H9 (cell line): Measurements from ENCODE around the gene CCDC192. TPM values are rescaled to one million over a fixed set of nuclear protein-coding genes. Genes with fewer than 3 reads are reported as not detected.

Source experiments
- DNase-seq: peaks from one replicate; pipeline ENCODE4 v3.0.0-alpha.2; 2017
- H2AFZ ChIP-seq: one replicate; pipeline ENCODE4 v1.6.1; 2013; ENCODE audit warnings: mild to moderate bottlenecking, low read length, control low read depth, moderate library complexity
- H2AK5ac ChIP-seq: 2 replicates; pipeline ENCODE4 v1.6.1; 2013; ENCODE audit warnings: low read length, control low read depth, mixed read lengths; ENCODE audit not compliant: insufficient read length
- H2BK120ac ChIP-seq: one replicate; pipeline ENCODE4 v1.6.1; 2013; ENCODE audit warnings: low read depth, mild to moderate bottlenecking, low read length, control low read depth, inconsistent platforms; ENCODE audit not compliant: poor library complexity, severe bottlenecking
- H2BK12ac ChIP-seq: 2 replicates; pipeline ENCODE4 v1.6.1; 2013; ENCODE audit warnings: low read length, control low read depth, mixed read lengths, low read depth; ENCODE audit not compliant: insufficient read length
- H2BK15ac ChIP-seq: 2 replicates; pipeline ENCODE4 v1.6.1; 2013; ENCODE audit warnings: low read depth, low read length, control low read depth
- H2BK20ac ChIP-seq: one replicate; pipeline ENCODE4 v1.6.1; 2013; ENCODE audit warnings: low read depth, mild to moderate bottlenecking, low read length, control low read depth, inconsistent platforms; ENCODE audit not compliant: poor library complexity, severe bottlenecking
- H2BK5ac ChIP-seq: 2 replicates; pipeline ENCODE4 v1.6.1; 2013; ENCODE audit warnings: low read length, control low read depth, mixed read lengths; ENCODE audit not compliant: insufficient read length
- H3K14ac ChIP-seq: 2 replicates; pipeline ENCODE4 v1.6.1; 2013; ENCODE audit warnings: low read length, control low read depth; ENCODE audit not compliant: insufficient read depth
- H3K18ac ChIP-seq: 2 replicates; pipeline ENCODE4 v1.6.1; 2013; ENCODE audit warnings: low read depth, mild to moderate bottlenecking, mixed read lengths, low read length, control low read depth; ENCODE audit not compliant: insufficient read length
- H3K23ac ChIP-seq: 2 replicates; pipeline ENCODE4 v1.6.1; 2013; ENCODE audit warnings: low read length, control low read depth, mixed read lengths, low read depth; ENCODE audit not compliant: insufficient read length
- H3K23me2 ChIP-seq: 2 replicates; pipeline ENCODE4 v1.6.1; 2013; ENCODE audit warnings: low read depth, mild to moderate bottlenecking, mixed read lengths, low read length, control low read depth; ENCODE audit not compliant: insufficient read length, poor library complexity, severe bottlenecking
- H3K27ac ChIP-seq: 2 replicates; pipeline ENCODE4 v1.5.1; 2013; ENCODE audit warnings: low read length, control low read depth, mixed read lengths, low read depth; ENCODE audit not compliant: insufficient read length
- H3K27me3 ChIP-seq: 2 replicates; pipeline ENCODE4 v1.6.1; 2013; ENCODE audit warnings: low read length, control low read depth, inconsistent platforms; ENCODE audit not compliant: insufficient read depth
- H3K4ac ChIP-seq: 2 replicates; pipeline ENCODE4 v1.6.1; 2013; ENCODE audit warnings: low read depth, mild to moderate bottlenecking, control low read depth, inconsistent platforms, low read length, moderate library complexity
- H3K4me1 ChIP-seq: 2 replicates; pipeline ENCODE4 v1.6.1; 2013; ENCODE audit warnings: low read length, control low read depth, inconsistent platforms; ENCODE audit not compliant: insufficient read depth
- H3K4me2 ChIP-seq: 2 replicates; pipeline ENCODE4 v1.6.1; 2013; ENCODE audit warnings: low read length, control low read depth, mixed read lengths; ENCODE audit not compliant: insufficient read length, insufficient read depth
- H3K56ac ChIP-seq: 2 replicates; pipeline ENCODE4 v1.6.1; 2013; ENCODE audit warnings: low read depth, mild to moderate bottlenecking, mixed read lengths, low read length, control low read depth; ENCODE audit not compliant: insufficient read length
- H3K79me1 ChIP-seq: 2 replicates; pipeline ENCODE4 v1.6.1; 2013; ENCODE audit warnings: low read depth, mild to moderate bottlenecking, moderate library complexity, low read length, control low read depth, inconsistent platforms; ENCODE audit not compliant: insufficient read depth, poor library complexity, severe bottlenecking
- H3K79me2 ChIP-seq: 2 replicates; pipeline ENCODE4 v1.6.1; 2013; ENCODE audit warnings: low read length, control low read depth, inconsistent platforms; ENCODE audit not compliant: insufficient read depth
- H3K9ac ChIP-seq: 2 replicates; pipeline ENCODE4 v1.6.1; 2013; ENCODE audit warnings: low read length, control low read depth, mixed read lengths; ENCODE audit not compliant: insufficient read length; ENCODE audit errors: extremely low read depth
- H3K9me3 ChIP-seq: one replicate; pipeline ENCODE4 v1.6.1; 2013; ENCODE audit warnings: low read depth, low read length, inconsistent platforms; ENCODE audit not compliant: control insufficient read depth
- H3T11ph ChIP-seq: one replicate; pipeline ENCODE4 v1.6.1; 2013; ENCODE audit warnings: mild to moderate bottlenecking, low read length, control low read depth, inconsistent platforms
- H4K20me1 ChIP-seq: one replicate; pipeline ENCODE4 v1.6.1; 2013; ENCODE audit not compliant: control insufficient read depth, insufficient read length, insufficient read depth
- H4K5ac ChIP-seq: 2 replicates; pipeline ENCODE4 v1.6.1; 2013; ENCODE audit warnings: low read depth, mild to moderate bottlenecking, mixed read lengths, low read length, control low read depth; ENCODE audit not compliant: insufficient read length
- H4K8ac ChIP-seq: replicated peaks from 2 replicates; pipeline ENCODE4 v1.6.1; 2013; ENCODE audit warnings: low read length, control low read depth, mixed read lengths, low read depth; ENCODE audit not compliant: insufficient read length
- H4K91ac ChIP-seq: 2 replicates; pipeline ENCODE4 v1.6.1; 2013; ENCODE audit warnings: low read depth, mild to moderate bottlenecking, moderate library complexity, mixed read lengths, low read length, control low read depth; ENCODE audit not compliant: insufficient read length
- H3K27ac Mint-ChIP-seq, 3 experiments: 2 replicates in 2 of 3; 3 replicates in 1 of 3; pipeline ENCODE4 v1.8.0; 2020 to 2021; ENCODE audit warnings: mixed read lengths in 3 of 3, mild to moderate bottlenecking in 1 of 3, moderate library complexity in 1 of 3
- H3K27me3 Mint-ChIP-seq: 2 replicates; pipeline ENCODE4 v1.8.0; 2021; ENCODE audit warnings: low read depth, mild to moderate bottlenecking, moderate library complexity, mixed read lengths
- H3K36me3 Mint-ChIP-seq, 3 experiments: 2 replicates in 2 of 3; 3 replicates in 1 of 3; pipeline ENCODE4 v1.8.0; 2020 to 2021; ENCODE audit warnings: low read depth in 3 of 3, mixed read lengths in 3 of 3; ENCODE audit not compliant: insufficient read depth in 1 of 3
- H3K4me1 Mint-ChIP-seq, 2 experiments: 2 replicates each; pipeline ENCODE4 v1.8.0; 2020; ENCODE audit warnings: mixed read lengths in 2 of 2
- H3K4me3 Mint-ChIP-seq, 2 experiments: 2 replicates in 1 of 2; 3 replicates in 1 of 2; pipeline ENCODE4 v1.8.0; 2020 to 2021; ENCODE audit warnings: mild to moderate bottlenecking in 2 of 2, mixed read lengths in 2 of 2, moderate library complexity in 1 of 2
- H3K9me3 Mint-ChIP-seq, 2 experiments: 2 replicates in 1 of 2; 3 replicates in 1 of 2; pipeline ENCODE4 v1.8.0; 2020; ENCODE audit warnings: mild to moderate bottlenecking in 2 of 2, mixed read lengths in 2 of 2, moderate library complexity in 1 of 2
- CTCF ChIP-seq: fragments of 200-600 bp; sonication (generic); conservative IDR thresholded peaks from 3 replicates; pipeline ENCODE4 v1.8.0; 2021; ENCODE audit warnings: antibody characterized with exemption, mild to moderate bottlenecking
- WGBS: extraction: QIAGEN DNeasy Blood & Tissue Kit; methylation state at CpG from one replicate; pipeline ENCODE4 v1.1.7; 2013; ENCODE audit warnings: missing lambda C conversion rate, low lambda C conversion rate, mixed read lengths; ENCODE audit not compliant: insufficient read length; ENCODE audit errors: extremely low coverage; 5-methylcytosine and 5-hydroxymethylcytosine counted together
- total RNA-seq: library from RNA; stranded (reverse); gene quantifications from 2 replicates; pipeline ENCODE4 v1.2.1, GENCODE V29; 2021

CCDC192 gene
- total RNA-seq, 1 experiment from 2014 or later = not detected

DNA sequence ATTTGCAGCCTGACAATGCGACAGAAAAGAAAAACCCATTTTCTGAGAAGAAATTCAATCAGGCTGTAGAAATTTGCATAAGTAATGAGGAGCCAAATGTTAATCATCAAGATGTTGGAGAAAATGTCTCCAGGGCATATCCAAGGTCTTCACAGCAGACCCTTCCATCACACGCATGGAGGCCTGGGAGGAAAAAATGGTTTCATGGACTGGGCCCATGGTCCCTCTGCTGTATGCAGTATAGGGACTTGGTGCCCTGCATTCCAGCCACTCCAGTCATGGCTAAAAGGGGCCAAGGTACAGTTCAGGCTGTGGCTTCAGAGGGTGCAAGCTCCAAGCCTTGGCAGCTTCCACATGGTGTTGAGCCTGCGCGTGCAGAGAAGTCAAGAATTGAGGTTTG lies 73.3 kb downstream of the CCDC192 start:
- H3K36me3 Mint-ChIP-seq = peaks cover 0 to 12% (median 0%) of the 10 kb centered on the region in 3 experiments; a peak in 3 of 7 replicates
- Histone ChIP-seq H4K8ac (no peak overlapping the region), H4K91ac (no peak overlapping the region), H2AK5ac (no peak overlapping the region), H3K4ac (no peak overlapping the region), H2BK12ac (no peak overlapping the region), H4K20me1 (no peaks in the 10 kb centered on the region), H3K79me1 (no peaks in the 10 kb centered on the region), H3K18ac (no peak overlapping the region), H2BK120ac (no peak overlapping the region), H3K9me3 (no peaks in the 10 kb centered on the region), H2AFZ (no peak overlapping the region), H3K14ac (no peak overlapping the region), H2BK5ac (no peak overlapping the region), H3T11ph (no peak overlapping the region), H3K79me2 (no peaks in the 10 kb centered on the region), H2BK20ac (no peak overlapping the region), H4K5ac (no peak overlapping the region), H2BK15ac (no peak overlapping the region), H3K27ac (no peak overlapping the region), H3K27me3 (no peaks in the 10 kb centered on the region), H3K23me2 (no peaks in the 10 kb centered on the region), H3K4me2 (no peak overlapping the region), H3K4me1 (no peaks in the 10 kb centered on the region), H3K9ac (no peak overlapping the region), H3K23ac (no peak overlapping the region), H3K56ac (no peak overlapping the region)
- no peak overlapping the region for H3K4me3 Mint-ChIP-seq
- no CpG with 5 or more reads among the region's 4 CpGs for WGBS
- no peak for TF ChIP-seq CTCF
- H3K4me1 Mint-ChIP-seq = peaks cover 6% of the 10 kb centered on the region in 2 experiments
- H3K27ac Mint-ChIP-seq = no peak overlapping the region
- DNase-seq = no peak
- no peaks in the 10 kb centered on the region for H3K27me3 Mint-ChIP-seq
- peaks cover 16 to 19% of the 10 kb centered on the region in 2 experiments; a peak in 4 of 5 replicates for H3K9me3 Mint-ChIP-seq
